NCI-H2196 (cell line): Measurements from ENCODE around the gene OAS3.

ENCODE experiments used
- DNase-seq: peaks from one replicate; lab custom pipeline; 2025; ENCODE audit not compliant: unreplicated experiment; lab: John Stamatoyannopoulos, UW

Gene OAS3

DNA sequence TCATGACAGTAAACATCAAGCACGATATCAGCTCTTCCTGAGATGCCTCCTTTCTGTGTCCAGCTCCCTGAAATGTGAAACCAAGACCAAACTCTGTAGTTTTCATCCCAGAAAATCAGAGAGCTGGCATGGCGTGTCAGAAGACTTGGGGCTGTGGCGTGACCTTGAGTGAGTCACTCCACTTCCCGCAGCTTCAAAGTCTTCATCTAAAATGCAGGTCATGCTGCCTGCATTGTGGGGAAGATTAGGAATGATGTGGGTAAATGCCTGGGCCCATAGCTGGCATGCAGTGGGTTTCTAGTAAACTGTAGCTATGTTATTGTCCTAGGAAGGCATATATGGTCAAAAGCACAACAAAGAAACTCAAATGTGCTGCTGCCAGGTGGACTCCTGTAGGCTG is 68.9 kb downstream of the OAS3 start:
- DNase-seq = no peak

GRCh38 chr12:113010701-113011100 is 72.4 kb downstream of the OAS3 start:
- no peak for DNase-seq

GRCh38 chr12:113014565-113014964 is 76.3 kb downstream of the OAS3 start:
- DNase-seq = no peak

DNA sequence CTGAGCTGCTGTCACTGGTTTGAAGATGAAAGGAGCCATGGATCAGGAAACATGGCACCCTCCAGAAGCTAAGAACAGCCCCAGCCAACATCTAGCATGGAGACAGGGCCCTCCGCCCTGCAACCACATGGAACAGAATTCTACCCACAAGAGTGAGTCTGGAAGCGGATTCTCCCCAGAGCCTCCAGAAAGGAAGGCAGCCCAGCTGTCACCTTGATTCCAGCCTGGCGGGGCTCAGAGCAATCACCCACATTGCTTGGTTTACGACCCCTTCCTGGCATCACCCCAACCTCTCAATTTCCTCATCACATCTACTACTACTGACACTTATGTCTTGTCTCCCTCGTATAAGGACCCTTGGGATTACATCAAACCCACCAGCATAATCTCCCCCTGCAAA is 78.5 kb downstream of the OAS3 start:
- no peak for DNase-seq

GRCh38 chr12:113019025-113019424 is 80.8 kb downstream of the OAS3 start:
- no peak for DNase-seq

- no peak for DNase-seq
Measured at GRCh38 chr12:113021500-113021899, 83.2 kb downstream of the OAS3 start.
